ENCODE results near the gene CACHD1. TPM values are rescaled to one million over a fixed set of nuclear protein-coding genes. Genes with fewer than 3 reads are reported as not detected.

Gene CACHD1
- polyA plus RNA-seq, 1 donor from 2014 or later: 12.7 TPM

DNA sequence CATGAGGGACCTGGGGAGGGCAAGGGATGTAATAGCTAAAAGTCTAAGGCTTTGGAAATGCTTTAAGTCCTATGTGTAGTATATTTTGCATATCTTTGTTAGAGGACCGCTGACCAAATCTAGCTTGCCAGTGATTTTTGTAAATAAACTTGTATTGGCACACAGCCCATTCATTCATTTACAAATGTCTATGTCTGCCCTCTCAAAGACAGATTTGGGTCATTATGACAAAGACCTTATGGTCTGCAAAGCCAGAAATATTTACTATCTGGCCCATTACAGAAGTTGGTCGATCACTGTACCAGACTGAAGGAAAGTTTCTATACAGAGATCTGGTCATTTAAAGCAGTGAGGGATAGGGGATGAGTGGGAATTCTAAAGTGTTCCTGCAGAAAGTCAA is 154.9 kb downstream of the CACHD1 start:
- H3K79me2 ChIP-seq (replicated peaks; ENCODE audit: insufficient read depth, low read length): no peaks in the 10 kb centered on the region
- H3K36me3 ChIP-seq (ENCODE audit: insufficient read depth, low read length): no peaks in the 10 kb centered on the region
- TF ChIP-seq, protein P1, sequence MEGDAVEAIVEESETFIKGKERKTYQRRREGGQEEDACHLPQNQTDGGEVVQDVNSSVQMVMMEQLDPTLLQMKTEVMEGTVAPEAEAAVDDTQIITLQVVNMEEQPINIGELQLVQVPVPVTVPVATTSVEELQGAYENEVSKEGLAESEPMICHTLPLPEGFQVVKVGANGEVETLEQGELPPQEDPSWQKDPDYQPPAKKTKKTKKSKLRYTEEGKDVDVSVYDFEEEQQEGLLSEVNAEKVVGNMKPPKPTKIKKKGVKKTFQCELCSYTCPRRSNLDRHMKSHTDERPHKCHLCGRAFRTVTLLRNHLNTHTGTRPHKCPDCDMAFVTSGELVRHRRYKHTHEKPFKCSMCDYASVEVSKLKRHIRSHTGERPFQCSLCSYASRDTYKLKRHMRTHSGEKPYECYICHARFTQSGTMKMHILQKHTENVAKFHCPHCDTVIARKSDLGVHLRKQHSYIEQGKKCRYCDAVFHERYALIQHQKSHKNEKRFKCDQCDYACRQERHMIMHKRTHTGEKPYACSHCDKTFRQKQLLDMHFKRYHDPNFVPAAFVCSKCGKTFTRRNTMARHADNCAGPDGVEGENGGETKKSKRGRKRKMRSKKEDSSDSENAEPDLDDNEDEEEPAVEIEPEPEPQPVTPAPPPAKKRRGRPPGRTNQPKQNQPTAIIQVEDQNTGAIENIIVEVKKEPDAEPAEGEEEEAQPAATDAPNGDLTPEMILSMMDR (IDR thresholded peaks at IDR 0.05; ENCODE audit: poor library complexity, severe bottlenecking): no peak
- no peak for TF ChIP-seq EZH2 (IDR thresholded peaks at IDR 0.05; ENCODE audit: borderline replicate concordance, insufficient read depth, low read length, poor library complexity, severe bottlenecking)
- TF ChIP-seq EP300 (conservative IDR thresholded peaks at IDR 0.05; ENCODE audit: poor library complexity, severe bottlenecking): no peak
- no peak for TF ChIP-seq RAD21 (conservative IDR thresholded peaks at IDR 0.05)
- TF ChIP-seq MXI1 (conservative IDR thresholded peaks at IDR 0.05; ENCODE audit: poor library complexity, severe bottlenecking): no peak
- TF ChIP-seq, protein P2, sequence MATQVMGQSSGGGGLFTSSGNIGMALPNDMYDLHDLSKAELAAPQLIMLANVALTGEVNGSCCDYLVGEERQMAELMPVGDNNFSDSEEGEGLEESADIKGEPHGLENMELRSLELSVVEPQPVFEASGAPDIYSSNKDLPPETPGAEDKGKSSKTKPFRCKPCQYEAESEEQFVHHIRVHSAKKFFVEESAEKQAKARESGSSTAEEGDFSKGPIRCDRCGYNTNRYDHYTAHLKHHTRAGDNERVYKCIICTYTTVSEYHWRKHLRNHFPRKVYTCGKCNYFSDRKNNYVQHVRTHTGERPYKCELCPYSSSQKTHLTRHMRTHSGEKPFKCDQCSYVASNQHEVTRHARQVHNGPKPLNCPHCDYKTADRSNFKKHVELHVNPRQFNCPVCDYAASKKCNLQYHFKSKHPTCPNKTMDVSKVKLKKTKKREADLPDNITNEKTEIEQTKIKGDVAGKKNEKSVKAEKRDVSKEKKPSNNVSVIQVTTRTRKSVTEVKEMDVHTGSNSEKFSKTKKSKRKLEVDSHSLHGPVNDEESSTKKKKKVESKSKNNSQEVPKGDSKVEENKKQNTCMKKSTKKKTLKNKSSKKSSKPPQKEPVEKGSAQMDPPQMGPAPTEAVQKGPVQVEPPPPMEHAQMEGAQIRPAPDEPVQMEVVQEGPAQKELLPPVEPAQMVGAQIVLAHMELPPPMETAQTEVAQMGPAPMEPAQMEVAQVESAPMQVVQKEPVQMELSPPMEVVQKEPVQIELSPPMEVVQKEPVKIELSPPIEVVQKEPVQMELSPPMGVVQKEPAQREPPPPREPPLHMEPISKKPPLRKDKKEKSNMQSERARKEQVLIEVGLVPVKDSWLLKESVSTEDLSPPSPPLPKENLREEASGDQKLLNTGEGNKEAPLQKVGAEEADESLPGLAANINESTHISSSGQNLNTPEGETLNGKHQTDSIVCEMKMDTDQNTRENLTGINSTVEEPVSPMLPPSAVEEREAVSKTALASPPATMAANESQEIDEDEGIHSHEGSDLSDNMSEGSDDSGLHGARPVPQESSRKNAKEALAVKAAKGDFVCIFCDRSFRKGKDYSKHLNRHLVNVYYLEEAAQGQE (IDR thresholded peaks at IDR 0.05; ENCODE audit: borderline replicate concordance): no peak
- no peaks in the 10 kb centered on the region for H3F3A ChIP-seq (ENCODE audit: insufficient read depth, low read length, poor library complexity, severe bottlenecking)
- H3K9me3 ChIP-seq (ENCODE audit: low read length): no peaks in the 10 kb centered on the region
- no peak overlapping the region for H3K9ac ChIP-seq (ENCODE audit: low read length)
- H2AFZ ChIP-seq (ENCODE audit: low read depth, low read length): no peak overlapping the region
- H3K4me2 ChIP-seq (ENCODE audit: low read length): no peak overlapping the region
- H3K9me2 ChIP-seq (ENCODE audit: insufficient read depth, low read length): no peaks in the 10 kb centered on the region
- H3K4me3 ChIP-seq (ENCODE audit: low read length): no peak overlapping the region
- H3K27me3 ChIP-seq (ENCODE audit: insufficient read depth, low read depth, low read length): no peaks in the 10 kb centered on the region
- no peak overlapping the region for H3K27ac ChIP-seq (ENCODE audit: low read length)
- no peaks in the 10 kb centered on the region for H4K20me1 ChIP-seq (ENCODE audit: insufficient read depth)

DNA sequence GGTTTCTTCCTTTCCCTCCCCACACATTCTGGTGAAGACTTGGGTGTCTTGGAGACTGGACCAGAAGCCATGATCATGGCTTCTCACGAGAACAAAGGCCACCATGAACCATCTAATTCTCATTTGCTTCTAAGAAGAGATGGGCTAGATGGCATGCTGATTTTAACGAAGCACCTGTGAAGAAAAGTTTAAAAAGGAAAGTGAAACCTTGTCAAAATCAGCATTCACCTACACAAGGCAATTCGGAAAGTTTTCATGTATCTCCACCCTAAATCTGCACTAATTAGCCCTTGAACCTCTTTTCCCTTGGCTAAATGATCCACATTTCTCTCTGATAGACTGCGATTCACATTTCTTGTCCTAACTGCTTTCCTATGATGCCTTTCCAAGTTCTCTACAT is 160.7 kb downstream of the CACHD1 start:
- Histone ChIP-seq H3F3A (ENCODE audit: insufficient read depth, low read length, poor library complexity, severe bottlenecking) (no peaks in the 10 kb centered on the region), H2AFZ (ENCODE audit: low read depth, low read length) (no peak overlapping the region), H4K20me1 (ENCODE audit: insufficient read depth) (no peaks in the 10 kb centered on the region), H3K79me2 (replicated peaks; ENCODE audit: insufficient read depth, low read length) (no peaks in the 10 kb centered on the region), H3K4me3 (ENCODE audit: low read length) (no peak overlapping the region), H3K4me2 (ENCODE audit: low read length) (no peak overlapping the region), H3K9ac (ENCODE audit: low read length) (no peak overlapping the region), H3K36me3 (ENCODE audit: insufficient read depth, low read length) (no peaks in the 10 kb centered on the region), H3K27ac (ENCODE audit: low read length) (no peak overlapping the region), H3K9me3 (ENCODE audit: low read length) (no peaks in the 10 kb centered on the region), H3K9me2 (ENCODE audit: insufficient read depth, low read length) (no peaks in the 10 kb centered on the region), H3K27me3 (ENCODE audit: insufficient read depth, low read depth, low read length) (peaks cover 6% of the 10 kb centered on the region)
- TF ChIP-seq EP300 (conservative IDR thresholded peaks at IDR 0.05; ENCODE audit: poor library complexity, severe bottlenecking) (no peak), MXI1 (conservative IDR thresholded peaks at IDR 0.05; ENCODE audit: poor library complexity, severe bottlenecking) (no peak)

DNA sequence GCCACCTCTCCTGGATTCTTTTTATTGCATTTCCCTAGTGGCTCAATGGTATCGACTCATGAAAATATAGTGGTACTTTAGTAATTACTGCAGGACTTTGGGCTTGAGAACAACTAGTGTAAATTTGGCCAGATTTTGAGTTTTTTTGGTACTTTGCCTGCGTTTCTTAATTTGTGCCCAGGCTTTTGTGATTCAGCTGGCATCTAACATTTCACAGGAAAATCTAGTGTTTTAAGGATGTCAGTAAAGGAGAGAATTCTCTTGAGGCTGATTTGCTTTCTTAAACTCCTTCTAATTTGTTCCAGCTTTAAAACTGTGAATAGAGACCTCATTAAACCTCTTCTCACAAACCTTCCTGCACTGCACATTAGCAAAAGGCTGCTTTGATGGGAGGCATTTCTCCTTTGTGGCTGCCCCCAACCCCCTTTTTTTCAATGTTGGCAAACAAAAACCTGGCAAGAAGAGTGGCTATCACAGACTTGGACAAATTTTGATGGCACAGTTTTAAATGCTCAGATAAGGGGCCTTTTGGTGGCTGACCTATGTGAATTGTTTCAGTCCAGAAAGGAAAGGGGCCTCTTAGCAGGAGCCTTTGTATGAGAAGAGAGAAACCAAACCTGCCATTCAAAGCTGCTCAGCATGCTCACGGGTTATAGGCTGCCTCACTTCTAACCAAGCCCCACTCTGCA is 161.6 kb downstream of the CACHD1 start:
- Histone ChIP-seq H3K79me2 (replicated peaks; ENCODE audit: insufficient read depth, low read length) (no peaks in the 10 kb centered on the region), H3K4me2 (ENCODE audit: low read length) (no peak overlapping the region), H3K27ac (ENCODE audit: low read length) (no peak overlapping the region), H3K9me3 (ENCODE audit: low read length) (no peaks in the 10 kb centered on the region), H3K4me3 (ENCODE audit: low read length) (no peak overlapping the region), H3F3A (ENCODE audit: insufficient read depth, low read length, poor library complexity, severe bottlenecking) (no peaks in the 10 kb centered on the region), H3K27me3 (ENCODE audit: insufficient read depth, low read depth, low read length) (peaks cover 6% of the 10 kb centered on the region), H3K36me3 (ENCODE audit: insufficient read depth, low read length) (no peaks in the 10 kb centered on the region), H4K20me1 (ENCODE audit: insufficient read depth) (no peaks in the 10 kb centered on the region), H3K9ac (ENCODE audit: low read length) (no peak overlapping the region), H3K9me2 (ENCODE audit: insufficient read depth, low read length) (no peaks in the 10 kb centered on the region), H2AFZ (ENCODE audit: low read depth, low read length) (no peak overlapping the region)
- TF ChIP-seq TAF1 (IDR thresholded peaks at IDR 0.05; ENCODE audit: low read depth): no peak
- no peak for TF ChIP-seq SMC3 (conservative IDR thresholded peaks at IDR 0.05; ENCODE audit: poor library complexity)
- TF ChIP-seq, protein P1 (IDR thresholded peaks at IDR 0.05; ENCODE audit: poor library complexity, severe bottlenecking): no peak
- no peak for TF ChIP-seq EZH2 (IDR thresholded peaks at IDR 0.05; ENCODE audit: borderline replicate concordance, insufficient read depth, low read length, poor library complexity, severe bottlenecking)
- TF ChIP-seq, protein P2 (IDR thresholded peaks at IDR 0.05; ENCODE audit: borderline replicate concordance): no peak
- TF ChIP-seq RAD21 (conservative IDR thresholded peaks at IDR 0.05): no peak
- TF ChIP-seq MXI1 (conservative IDR thresholded peaks at IDR 0.05; ENCODE audit: poor library complexity, severe bottlenecking): no peak
- TF ChIP-seq EP300 (conservative IDR thresholded peaks at IDR 0.05; ENCODE audit: poor library complexity, severe bottlenecking): no peak
- no peak for TF ChIP-seq POLR2AphosphoS5 (IDR thresholded peaks at IDR 0.05)

Data from neural cell (in vitro differentiated cells).